ENCODE results near the gene LST1.

Gene LST1

DNA sequence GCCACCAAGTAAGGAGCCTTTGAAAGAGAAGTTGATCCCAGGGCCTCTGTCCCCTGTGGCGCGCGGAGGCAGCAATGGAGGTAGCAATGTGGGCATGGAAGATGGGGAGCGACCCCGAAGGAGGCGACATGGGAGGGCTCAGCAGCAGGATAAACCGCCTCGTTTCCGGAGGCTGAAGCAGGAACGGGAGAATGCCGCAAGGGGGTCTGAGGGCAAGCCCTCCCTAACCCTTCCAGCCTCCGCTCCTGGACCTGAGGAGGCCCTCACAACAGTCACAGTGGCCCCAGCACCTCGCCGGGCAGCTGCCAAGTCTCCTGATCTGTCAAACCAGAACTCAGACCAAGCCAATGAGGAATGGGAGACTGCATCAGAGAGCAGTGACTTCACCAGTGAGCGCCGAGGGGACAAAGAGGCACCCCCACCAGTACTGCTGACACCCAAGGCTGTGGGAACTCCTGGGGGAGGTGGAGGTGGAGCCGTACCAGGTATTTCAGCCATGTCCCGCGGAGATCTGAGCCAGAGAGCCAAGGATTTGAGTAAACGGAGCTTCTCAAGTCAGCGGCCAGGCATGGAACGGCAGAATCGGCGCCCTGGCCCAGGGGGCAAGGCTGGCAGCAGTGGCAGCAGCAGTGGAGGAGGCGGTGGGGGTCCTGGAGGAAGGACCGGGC is 46.3 kb downstream of the LST1 start:
- no peaks in the 10 kb centered on the region for H3K9me2 ChIP-seq (replicated peaks; ENCODE audit: insufficient read depth, low read length)

DNA sequence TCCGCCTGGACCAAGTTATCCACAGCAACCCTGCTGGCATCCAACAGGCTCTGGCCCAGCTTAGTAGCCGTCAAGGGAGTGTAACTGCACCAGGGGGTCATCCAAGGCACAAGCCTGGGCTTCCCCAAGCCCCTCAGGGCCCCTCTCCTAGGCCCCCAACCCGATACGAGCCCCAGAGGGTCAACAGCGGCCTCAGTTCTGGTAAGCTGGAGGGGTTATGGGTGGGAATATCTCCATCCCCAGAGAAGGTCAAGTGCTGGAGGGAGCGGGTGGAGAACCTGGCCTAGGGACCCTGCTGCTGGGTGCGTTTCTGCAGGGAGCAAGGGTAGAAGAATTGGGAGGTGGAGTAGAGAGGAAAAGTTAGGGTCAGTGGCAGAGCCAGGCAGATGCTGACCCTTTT is 47.4 kb downstream of the LST1 start:
- Histone ChIP-seq H2AFZ (ENCODE audit: low read length) (no peak overlapping the region), H3K9me2 (replicated peaks; ENCODE audit: insufficient read depth, low read length) (no peaks in the 10 kb centered on the region), H3K4me1 (ENCODE audit: low read length) (no peaks in the 10 kb centered on the region), H3K4me2 (ENCODE audit: low read depth, low read length) (no peak overlapping the region), H3K79me2 (ENCODE audit: low read length) (peaks cover 38% of the 10 kb centered on the region), H3K4me3 (ENCODE audit: low read length) (no peak overlapping the region), H4K20me1 (ENCODE audit: insufficient read depth, low read length) (no peaks in the 10 kb centered on the region; the same call in 1 of the 2 replicates), H3K9me3 (replicated peaks; ENCODE audit: insufficient read depth, low read length) (no peaks in the 10 kb centered on the region), H3K27me3 (replicated peaks; ENCODE audit: insufficient read depth, low read length) (no peaks in the 10 kb centered on the region), H3K9ac (ENCODE audit: low read length) (no peak overlapping the region), H3F3A (ENCODE audit: insufficient read depth, low read length) (peaks cover 20% of the 10 kb centered on the region; the same call in 1 of the 2 replicates), H3K36me3 (replicated peaks; ENCODE audit: insufficient read depth, low read length) (peaks cover 6% of the 10 kb centered on the region), H3K27ac (ENCODE audit: low read length) (no peak overlapping the region)
- no peak for DNase-seq
- TF ChIP-seq EZH2phosphoT487 (IDR thresholded peaks at IDR 0.05; ENCODE audit: low read length) (no peak), EZH2 (optimal IDR thresholded peaks at IDR 0.05; ENCODE audit: low read depth, low read length) (no peak)
- TF ChIP-seq, protein P1, sequence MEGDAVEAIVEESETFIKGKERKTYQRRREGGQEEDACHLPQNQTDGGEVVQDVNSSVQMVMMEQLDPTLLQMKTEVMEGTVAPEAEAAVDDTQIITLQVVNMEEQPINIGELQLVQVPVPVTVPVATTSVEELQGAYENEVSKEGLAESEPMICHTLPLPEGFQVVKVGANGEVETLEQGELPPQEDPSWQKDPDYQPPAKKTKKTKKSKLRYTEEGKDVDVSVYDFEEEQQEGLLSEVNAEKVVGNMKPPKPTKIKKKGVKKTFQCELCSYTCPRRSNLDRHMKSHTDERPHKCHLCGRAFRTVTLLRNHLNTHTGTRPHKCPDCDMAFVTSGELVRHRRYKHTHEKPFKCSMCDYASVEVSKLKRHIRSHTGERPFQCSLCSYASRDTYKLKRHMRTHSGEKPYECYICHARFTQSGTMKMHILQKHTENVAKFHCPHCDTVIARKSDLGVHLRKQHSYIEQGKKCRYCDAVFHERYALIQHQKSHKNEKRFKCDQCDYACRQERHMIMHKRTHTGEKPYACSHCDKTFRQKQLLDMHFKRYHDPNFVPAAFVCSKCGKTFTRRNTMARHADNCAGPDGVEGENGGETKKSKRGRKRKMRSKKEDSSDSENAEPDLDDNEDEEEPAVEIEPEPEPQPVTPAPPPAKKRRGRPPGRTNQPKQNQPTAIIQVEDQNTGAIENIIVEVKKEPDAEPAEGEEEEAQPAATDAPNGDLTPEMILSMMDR (IDR thresholded peaks at IDR 0.05; ENCODE audit: low read length): no peak

More for the DNA sequence above, 46.3 kb downstream of the LST1 start:
- no peak overlapping the region for H3K4me2 ChIP-seq (ENCODE audit: low read depth, low read length)
- peaks cover 9% of the 10 kb centered on the region for H3K36me3 ChIP-seq (replicated peaks; ENCODE audit: insufficient read depth, low read length)
- H3K9ac ChIP-seq (ENCODE audit: low read length): no peak overlapping the region
- H3K9me3 ChIP-seq (replicated peaks; ENCODE audit: insufficient read depth, low read length): no peaks in the 10 kb centered on the region
- H3F3A ChIP-seq (ENCODE audit: insufficient read depth, low read length): peaks cover 13% of the 10 kb centered on the region; the same call in 1 of the 2 replicates
- no peaks in the 10 kb centered on the region for H3K27me3 ChIP-seq (replicated peaks; ENCODE audit: insufficient read depth, low read length)
- H3K4me1 ChIP-seq (ENCODE audit: low read length): no peaks in the 10 kb centered on the region
- no peaks in the 10 kb centered on the region; the same call in 1 of the 2 replicates for H4K20me1 ChIP-seq (ENCODE audit: insufficient read depth, low read length)
- TF ChIP-seq EZH2 (optimal IDR thresholded peaks at IDR 0.05; ENCODE audit: low read depth, low read length): no peak
- TF ChIP-seq, protein P1 (IDR thresholded peaks at IDR 0.05; ENCODE audit: low read length): no peak
- no peak for TF ChIP-seq EZH2phosphoT487 (IDR thresholded peaks at IDR 0.05; ENCODE audit: low read length)
- H3K79me2 ChIP-seq (ENCODE audit: low read length): peaks cover 48% of the 10 kb centered on the region
- no peak overlapping the region for H3K4me3 ChIP-seq (ENCODE audit: low read length)
- no peak for DNase-seq
- H2AFZ ChIP-seq (ENCODE audit: low read length): no peak overlapping the region
- no peak overlapping the region for H3K27ac ChIP-seq (ENCODE audit: low read length)

DNA sequence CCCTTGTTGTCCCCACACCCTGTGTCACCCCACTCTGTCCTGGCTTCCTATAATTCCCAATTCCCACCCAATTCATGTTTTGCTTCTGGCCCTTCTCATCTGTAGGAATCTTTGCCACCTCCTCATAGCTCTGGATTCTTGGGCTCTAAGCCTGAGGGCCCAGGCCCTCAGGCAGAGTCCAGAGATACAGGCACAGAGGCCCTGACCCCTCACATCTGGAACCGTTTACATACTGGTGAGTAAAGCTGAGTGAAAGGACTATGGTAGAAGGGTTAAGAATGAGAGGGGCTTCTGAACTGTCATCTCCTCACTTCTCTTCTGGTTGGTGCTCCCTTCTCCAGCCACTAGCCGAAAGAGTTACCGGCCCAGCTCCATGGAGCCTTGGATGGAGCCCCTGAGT is 48.1 kb downstream of the LST1 start:
- Histone ChIP-seq H3F3A (ENCODE audit: insufficient read depth, low read length) (peaks cover 20% of the 10 kb centered on the region; the same call in 1 of the 2 replicates), H3K4me3 (ENCODE audit: low read length) (no peak overlapping the region), H3K27me3 (replicated peaks; ENCODE audit: insufficient read depth, low read length) (no peaks in the 10 kb centered on the region), H2AFZ (ENCODE audit: low read length) (no peak overlapping the region), H3K9me2 (replicated peaks; ENCODE audit: insufficient read depth, low read length) (no peaks in the 10 kb centered on the region), H3K27ac (ENCODE audit: low read length) (no peak overlapping the region), H3K79me2 (ENCODE audit: low read length) (peaks cover 34% of the 10 kb centered on the region), H3K9ac (ENCODE audit: low read length) (no peak overlapping the region), H3K4me2 (ENCODE audit: low read depth, low read length) (no peak overlapping the region), H3K36me3 (replicated peaks; ENCODE audit: insufficient read depth, low read length) (peaks cover 6% of the 10 kb centered on the region), H3K4me1 (ENCODE audit: low read length) (no peaks in the 10 kb centered on the region), H4K20me1 (ENCODE audit: insufficient read depth, low read length) (no peaks in the 10 kb centered on the region), H3K9me3 (replicated peaks; ENCODE audit: insufficient read depth, low read length) (no peaks in the 10 kb centered on the region)
- TF ChIP-seq EZH2 (optimal IDR thresholded peaks at IDR 0.05; ENCODE audit: low read depth, low read length): no peak
- TF ChIP-seq EZH2phosphoT487 (IDR thresholded peaks at IDR 0.05; ENCODE audit: low read length): no peak
- TF ChIP-seq, protein P1 (IDR thresholded peaks at IDR 0.05; ENCODE audit: low read length): no peak
- no peak for DNase-seq
